Stimulated activated CD8-positive, alpha-beta memory T cell treated with anti-CD3 and anti-CD28 coated beads, Interleukin-7, amount 100 ng/mL, for 48 hours (primary cell): ENCODE data around the gene CTU1.

ENCODE experiments used
- DNase-seq, 2 donors: peaks; one replicate each; pipeline ENCODE4 v3.0.0-alpha.2; 2020; ENCODE audit warnings: low read depth in 1 of 2; ENCODE audit errors: extremely low read depth in 1 of 2

Gene CTU1

DNA sequence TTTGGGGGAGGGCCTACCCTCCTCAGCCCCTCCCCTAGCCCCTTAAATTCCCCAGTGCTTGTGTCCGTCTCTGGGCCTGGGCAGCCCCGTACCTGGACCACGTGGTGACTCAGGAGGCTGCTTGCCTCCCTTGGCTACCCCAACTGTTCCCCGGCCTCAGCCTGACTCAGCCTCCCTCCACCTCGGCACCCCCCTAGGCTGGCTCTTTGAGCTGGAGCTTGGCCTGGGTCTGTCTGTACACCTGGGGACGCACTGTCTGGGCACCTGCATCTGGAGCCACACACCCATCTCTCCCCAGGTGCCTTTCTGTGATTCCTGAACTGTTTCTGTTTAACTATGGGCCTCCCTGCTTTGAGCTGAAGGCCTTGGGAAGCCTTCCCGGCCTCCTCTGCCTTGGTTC, 23.7 kb downstream of the CTU1 start:
- DNase-seq = no peak

DNA sequence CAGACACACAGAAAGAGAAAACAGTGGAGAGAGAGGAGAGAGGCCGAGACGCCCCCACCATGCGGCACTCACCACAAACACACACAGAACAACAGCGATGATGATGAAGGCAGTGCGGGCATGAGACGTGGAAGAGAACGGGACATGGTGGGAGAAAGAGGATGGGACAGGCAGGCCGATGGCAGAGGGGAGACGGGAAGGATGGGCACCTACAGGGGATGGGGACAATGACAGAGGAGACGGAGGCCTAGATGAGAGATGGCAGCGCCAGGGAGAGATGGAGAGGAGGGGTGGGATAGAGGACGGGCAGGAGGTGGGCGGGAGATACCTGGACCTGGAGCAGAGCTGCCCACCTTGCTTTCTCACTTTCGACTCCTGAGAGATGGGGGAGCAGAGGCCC, 24.4 kb downstream of the CTU1 start:
- DNase-seq = no peak

DNA sequence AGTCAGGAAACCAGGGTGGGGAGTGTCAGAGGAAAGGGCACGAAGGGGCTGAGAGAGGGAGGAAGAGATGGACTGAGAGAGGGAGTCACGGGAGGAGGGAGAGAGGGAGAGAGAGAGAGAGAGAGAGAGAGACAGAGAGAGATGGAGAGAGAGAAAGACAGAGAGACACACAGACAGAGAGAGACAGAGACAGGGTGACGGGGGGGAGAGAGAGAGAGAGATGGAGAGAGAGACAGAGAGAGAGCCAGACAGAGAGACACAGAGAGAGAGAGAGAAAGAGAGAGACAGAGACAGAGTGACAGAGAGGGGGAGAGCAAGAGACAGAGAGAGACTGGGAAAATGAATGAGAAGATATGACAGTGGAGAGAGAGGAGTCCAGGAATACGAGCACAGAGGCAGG, 25.0 kb downstream of the CTU1 start:
- no peak for DNase-seq

DNA sequence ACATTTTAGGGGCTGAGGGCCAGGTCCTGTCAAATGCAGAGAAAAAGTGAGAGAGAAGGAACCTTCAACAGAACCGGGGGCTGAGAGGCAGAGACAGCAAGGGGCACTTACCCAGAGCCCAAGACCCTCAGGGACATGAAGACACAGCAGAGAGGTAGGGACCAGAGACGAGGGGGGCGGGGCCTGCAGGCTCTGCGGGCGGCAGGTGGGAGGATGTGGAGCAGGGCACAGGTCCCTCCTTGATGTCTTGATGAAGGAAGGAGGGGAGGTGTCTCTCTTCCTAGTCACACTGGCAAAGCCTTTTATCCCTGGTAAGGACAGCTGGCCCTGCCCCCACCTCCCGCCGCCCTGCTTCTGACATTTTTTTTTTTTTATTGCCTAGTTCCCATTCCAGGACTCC, 25.6 kb downstream of the CTU1 start, which contains the start of gene KLK14:
Gene KLK14 (minus strand): TSS at position 277 of the 400 bp plus-strand sequence. CDS start 273 bp downstream, at position 4.
- no peak for DNase-seq

DNA sequence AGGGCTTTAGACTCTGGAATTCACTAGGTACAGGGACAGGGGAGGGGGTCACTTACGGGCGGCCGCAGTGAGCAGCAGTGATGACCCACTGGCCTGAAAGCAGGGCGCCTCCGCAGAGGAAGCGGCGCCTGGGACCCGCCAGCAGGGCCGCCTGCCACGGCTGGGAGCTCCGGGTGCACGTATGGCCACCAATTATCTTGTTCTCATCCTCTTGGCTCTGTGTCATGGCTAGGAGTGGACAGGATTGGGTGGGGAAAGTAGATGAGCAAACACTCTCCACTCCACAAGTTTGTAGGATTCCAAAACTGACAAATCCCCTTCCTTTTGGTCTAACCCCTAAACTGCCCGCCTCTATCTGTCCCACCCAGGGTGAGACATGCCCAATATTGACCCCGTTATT, 26.7 kb downstream of the CTU1 start:
- no peak for DNase-seq

DNA sequence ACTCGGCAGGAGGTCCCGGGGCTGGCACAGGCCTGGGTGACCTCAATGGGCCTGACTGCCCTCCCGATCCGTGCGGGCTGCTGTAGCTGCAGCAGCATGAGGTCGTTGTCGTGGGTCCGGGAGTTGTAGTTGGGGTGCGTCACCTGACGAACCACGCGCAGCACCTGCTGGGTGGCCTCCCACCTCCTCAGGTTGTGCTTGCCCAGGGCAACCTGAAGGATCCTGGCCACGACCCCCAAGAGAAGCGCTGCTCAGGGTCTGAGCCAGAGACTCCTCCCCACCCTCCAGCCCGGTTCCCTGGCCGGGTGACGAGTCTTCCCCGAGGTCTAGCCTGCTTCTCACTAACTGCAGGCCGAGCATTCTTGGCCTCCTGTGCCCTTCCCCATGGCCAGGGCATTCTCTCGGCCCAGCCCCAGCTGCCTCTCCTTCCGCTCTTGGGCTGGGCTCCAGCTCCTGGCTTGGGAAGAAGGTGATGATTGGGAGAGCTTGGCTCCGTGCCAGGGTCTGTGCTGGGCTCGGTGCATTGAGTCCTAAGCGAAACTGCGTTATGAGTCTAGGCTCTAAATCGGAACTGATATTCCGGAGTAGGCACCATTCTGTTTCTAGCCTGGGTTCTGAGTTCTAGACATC, 28.6 kb downstream of the CTU1 start:
- DNase-seq = no peak

DNA sequence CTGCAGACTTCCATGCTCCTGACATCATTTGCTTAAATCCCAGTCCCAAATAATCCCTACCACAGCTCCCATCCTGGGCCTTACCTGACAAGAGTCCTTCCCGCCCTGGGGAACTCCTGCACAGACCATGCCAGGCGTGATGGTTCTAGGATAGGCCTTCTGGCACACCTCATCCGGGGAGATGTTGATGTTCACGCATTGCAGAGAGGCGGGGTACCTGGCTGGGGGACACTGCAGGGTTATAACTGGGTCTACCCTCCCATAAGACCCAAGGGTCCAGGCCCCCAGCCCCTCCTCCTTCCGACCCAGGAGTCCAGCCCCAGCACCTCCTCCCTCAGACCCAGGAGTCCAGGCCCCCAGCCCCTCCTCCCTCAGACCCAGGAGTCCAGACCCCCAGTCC, 29.5 kb downstream of the CTU1 start:
- DNase-seq = no peak

DNA sequence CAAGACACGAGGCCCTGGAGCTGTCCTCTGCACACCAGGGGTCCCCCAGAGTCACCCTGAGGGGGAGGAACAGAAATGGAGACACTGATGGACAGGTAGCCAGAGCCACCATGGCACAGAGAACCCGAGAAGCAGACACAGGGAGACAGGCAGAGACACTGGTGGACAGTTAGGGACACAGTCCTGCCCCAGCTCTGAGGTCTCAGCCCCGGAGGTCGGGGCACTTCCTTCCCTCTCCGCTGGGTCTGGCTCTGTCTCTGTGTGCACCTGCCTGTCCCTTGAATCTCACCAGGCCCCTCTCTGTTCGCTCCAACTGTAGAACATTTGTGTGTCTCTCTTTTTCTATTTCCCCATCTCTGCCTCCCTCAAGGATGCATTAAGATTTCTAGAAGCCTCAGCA, 30.1 kb downstream of the CTU1 start:
- DNase-seq = no peak

DNA sequence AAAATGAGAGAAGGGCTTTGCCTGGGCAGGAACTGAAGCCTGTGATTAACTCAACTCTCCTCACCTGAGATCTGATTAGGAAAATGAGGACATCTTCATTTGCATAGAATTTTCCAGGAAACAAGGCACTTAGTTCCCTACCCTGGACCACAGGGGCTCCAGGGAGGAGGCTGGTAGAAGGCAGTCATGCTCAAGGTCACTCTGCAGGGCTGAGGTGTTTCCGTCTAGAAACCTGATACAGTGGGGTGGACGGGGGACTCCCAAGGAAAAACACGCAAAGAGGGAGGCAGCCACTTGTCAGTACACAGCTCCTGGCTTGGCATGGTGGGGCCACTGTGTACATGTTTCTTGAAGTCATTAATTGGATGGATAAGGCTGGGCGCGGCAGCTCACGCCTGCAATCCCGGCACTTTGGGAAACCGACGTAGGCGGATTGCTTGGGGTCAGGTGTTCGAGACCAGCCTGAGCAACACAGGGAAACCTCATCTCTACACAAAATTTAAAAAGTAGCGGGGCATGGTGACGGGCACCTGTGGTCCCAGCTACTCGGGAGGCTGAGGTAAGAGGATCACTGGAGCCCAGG, 31.5 kb downstream of the CTU1 start:
- DNase-seq = no peak

DNA sequence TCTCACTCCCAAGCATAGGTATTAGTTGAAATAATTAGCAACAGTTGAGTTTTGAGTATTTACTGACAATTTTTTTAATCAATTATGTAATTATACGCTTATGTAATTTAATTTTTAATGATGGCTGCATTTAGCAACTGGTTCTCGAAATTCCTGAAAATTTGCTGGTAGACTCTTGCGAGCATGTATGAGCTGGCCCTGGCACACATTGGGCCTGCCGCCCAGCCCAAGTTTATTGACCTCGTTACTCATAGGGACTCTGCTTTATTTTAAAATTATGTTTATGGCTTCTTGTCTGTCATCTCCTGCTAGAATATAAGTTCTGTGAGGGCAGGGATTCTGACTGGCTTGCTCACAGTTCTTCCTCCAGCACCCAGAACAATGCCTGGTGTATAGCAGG, 32.2 kb downstream of the CTU1 start:
- no peak for DNase-seq

DNA sequence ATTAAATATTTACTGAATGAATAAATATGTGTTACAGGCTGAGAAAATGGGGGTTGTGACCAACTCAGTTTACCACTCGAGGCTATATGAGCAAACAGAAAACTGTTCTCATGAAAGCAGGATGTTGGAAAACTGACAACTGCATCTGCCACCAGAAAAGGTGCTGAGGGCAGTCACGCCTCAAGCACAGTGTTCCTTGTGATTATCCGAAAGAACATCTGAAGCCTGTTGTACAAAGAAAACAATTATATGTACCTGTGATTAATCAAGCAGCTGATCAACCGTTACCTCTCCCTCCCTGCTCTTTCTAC, 37.2 kb downstream of the CTU1 start:
- DNase-seq = no peak

DNA sequence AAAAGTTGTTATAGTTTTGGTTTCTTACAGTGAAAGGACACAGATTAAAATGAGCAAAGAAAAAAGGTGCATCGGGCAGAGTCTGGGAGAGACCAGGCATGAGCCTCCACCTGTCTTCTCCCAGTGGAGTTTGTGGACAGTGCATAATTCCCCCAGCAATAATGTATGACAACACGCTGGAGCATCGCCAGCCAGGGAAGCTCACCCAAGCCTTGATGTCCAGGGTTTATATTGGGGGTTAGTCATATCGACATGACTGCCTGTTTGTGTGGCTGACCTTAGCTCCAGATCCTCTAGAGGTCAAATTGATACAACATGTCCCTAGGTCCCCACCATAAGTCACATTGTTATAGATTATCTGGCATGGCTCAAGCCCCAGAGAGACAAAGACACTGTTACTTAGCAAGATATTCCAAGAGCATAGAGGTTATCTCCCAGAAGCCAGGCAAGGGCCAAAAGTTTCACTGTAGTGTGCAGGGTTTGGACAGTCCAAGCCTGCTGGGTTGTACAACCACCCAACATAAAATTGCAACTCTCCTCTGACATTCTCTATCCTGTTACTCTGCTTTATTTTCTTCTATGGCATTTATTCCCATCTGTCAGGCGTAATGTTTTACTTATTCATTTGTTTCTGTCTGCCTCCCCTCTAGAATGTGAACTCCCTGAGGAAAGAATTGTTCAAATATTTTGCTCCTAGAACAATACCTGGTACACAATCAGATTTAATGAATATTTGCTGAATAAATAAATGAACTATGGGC, 37.7 kb downstream of the CTU1 start:
- DNase-seq = no peak

DNA sequence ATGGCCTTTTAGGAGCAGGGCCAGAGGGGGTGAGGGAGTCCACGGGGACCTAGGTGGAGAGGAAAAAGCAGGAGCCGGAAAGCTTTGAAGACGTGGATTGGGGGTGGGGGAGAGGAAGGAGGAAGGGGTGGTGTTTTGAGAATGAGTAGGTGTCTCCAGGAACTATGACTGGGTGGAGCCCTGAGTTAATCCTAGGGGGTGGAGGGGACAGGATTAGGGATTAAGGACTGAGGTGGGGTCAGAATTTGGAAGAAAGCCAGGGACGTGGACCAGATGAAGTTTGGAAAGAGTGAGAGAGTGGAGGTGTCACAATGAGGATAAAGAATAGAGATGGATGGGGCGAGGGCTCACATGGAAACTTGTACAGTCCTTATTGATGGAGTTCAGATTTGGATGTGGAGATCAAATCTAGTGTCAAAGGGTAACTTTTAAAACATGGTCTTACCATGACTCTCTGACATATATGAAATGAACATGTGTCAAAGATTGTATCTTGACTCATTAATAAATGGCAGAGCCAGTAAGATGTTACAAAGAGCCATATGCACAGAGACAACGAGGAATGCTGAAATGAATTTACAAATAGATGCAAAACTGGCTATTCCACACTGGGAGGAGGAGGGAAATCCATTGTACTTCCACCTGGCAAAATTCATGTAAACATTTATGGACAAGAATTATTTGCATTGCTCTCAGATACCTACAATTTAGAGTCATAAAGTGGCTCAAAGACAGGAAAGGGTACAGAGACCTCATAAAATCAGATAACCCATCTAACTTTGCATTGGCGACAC, 41.6 kb downstream of the CTU1 start:
- no peak for DNase-seq

DNA sequence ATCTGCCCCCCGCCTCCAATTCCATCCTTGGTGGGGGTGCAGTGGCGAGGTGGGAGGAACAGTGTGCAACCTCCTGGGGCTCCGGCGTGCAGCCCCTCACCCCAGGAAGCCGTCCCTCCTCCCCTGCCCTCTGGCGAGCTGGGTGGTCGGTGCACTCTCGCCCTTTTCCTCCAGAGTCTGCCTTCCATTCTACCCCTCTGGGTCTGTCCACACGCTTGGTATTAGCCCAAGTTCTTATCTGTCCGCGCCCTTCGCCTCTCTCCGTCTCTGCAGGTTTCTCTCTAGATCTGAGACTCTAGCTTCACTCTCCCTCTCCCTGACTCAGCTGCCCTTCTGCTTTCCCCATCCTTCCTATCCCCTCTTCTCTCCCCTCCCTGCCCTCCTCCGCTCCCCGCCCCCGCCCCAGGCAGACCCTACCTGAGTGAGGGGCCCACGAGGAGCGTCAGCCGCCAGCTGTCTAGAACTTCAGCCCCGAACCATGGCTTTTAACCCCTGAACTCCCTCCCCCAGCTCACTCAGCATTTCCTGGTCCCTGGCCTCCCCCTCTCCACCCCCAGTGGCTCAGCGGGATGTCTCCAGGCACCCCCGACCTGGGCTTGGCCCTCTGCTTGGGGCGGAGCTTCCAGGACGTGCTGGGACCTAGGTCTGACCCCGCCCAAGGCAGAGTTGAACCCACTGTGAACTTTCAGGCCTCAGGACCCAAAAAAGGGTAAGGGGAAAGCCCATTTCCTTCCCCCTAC, 42.8 kb downstream of the CTU1 start:
- DNase-seq = no peak

DNA sequence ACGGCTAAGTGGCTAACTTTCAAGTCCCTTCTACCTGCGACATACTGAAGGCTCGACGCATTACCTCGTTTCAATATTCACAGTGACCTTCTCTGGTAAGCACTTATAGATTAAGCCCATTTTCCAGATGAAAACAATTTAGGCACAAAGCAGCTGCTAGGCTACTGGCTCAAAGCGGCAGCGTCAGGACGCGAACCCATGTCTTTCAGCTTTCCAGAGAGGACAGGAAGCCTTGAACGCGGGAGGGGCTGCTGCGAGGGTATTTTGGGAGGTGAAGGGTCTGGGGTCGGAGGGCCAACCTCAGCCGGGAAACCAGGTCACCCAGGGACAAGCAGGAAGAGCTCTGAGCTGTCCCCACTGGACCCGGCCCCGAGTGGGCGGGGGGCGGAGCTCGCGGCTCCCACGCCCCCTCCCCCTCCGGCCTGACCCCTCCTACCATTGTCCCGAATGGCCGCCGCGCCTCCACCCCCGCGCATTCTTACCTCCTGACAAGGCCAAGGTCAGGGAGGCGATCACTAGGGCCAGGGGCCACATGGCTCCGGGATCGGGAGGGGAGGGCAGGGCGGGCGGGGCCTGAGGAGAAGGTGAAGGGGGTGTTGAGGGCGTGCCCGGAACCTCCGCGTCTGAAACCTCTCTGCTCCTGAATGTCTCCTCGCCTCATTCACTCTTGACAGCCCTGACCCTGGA, 43.5 kb downstream of the CTU1 start, which contains the start of gene KLK13:
Gene KLK13 (minus strand): TSS at position 559 of the 687 bp plus-strand sequence. CDS start 25 bp downstream, at position 534.
- no peak for DNase-seq

DNA sequence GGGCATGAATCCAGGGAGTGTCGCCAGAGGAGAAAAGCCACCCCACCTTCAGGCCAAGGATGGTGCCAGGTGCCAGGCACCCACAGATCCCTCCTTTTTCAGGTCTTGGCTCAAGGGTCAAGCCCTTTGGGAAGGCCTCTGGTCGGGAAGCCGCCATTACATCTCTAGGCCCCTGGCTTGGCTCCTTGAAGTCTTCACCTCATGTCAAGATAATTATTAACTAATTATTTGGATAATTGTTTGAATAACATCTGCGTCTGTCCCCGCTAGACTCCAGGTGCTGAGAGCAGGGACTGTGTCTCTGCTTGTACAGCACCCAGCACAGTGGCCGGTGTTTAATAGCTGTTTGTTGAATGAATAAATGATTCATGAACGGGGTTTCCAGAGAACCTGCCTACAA, 44.5 kb downstream of the CTU1 start:
- DNase-seq = no peak

DNA sequence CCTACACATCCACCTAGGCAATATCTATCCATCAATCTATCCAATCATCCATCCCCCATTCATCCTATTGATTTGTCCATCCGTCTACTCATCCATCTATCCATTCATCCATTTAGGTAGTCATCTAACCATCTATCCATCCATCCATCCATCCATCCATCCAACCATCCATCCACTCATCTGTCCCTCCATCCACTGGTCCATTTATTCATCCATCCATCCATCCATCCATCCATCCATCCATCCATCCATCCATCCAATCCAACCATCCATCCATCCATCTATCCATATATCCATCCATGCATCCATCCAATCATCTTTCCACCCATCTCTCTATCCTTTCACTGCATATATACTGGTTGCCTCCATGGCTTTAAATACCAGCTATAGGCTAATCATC, 47.2 kb downstream of the CTU1 start:
- DNase-seq = no peak

DNA sequence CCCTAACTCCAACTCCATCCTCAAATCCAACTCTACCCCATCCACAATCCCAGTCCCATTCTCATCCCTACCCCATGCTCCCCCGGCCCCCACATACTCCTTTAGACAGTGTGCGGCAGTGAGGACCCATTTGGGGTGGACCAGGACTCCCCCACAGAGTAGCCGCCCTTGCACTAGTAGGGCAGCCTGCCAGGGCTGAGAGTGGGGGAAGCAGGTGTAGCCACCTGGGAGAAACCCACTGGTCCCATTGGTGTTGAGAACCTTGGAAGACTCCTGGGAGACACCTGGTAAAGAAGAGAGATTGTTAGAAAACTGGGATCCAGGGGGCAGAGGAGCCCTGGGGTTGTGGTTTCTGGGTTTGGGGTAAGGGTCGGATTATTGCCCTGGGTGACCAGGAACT, 47.9 kb downstream of the CTU1 start:
- no peak for DNase-seq

DNA sequence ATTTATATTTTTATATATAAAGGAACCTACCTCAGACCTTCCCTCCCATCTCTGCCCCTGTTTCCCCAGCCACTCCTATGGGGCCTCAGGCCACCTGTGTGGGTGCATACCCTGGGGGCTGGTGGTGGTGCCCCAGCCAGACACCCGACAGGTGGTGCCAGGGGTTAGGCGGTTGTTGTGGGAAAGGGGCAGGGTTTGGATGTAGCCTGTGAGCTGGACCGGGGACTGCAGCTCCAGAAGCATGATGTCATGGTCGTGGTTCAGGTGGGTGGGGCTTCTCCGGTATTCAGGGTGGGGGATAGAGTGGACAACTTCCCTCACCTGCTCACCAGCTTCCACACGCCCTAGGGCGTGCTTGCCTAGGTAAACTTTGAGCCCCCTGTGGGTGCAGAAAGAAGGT, 48.5 kb downstream of the CTU1 start:
- DNase-seq = no peak

DNA sequence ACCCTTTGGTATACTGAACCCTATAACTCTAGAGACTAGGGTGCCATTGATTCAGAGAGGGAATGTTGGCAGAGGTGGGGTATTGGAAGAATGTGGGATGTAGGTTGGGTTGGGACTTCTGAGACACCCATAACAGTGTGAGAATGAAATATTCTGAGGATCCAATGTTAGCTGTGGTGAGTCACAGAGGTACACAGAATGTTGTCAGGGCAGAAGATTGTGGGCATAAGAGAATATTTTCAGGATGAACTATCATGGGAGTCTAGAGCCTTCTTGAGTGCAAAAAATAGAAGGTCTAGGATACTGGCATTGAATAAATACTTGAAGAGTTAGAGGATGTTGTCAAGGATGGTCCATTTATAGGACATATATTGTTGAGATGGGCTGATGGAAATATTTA, 52.3 kb downstream of the CTU1 start:
- no peak for DNase-seq
